OCI-LY1 (cell line): ENCODE measurements around the gene STXBP3.

Experiments used
- EZH2 ChIP-seq: fragments of 200-600 bp; sonication (generic), shearing (Covaris generic); IDR thresholded peaks from 2 replicates; pipeline ENCODE4 v1.8.0; 2017; ENCODE audit warnings: borderline replicate concordance, mixed run types, mild to moderate bottlenecking, antibody characterized with exemption, low read length, moderate library complexity, mixed read lengths
- TF ChIP-seq, protein P1 (sequence below): fragments of 200-600 bp; sonication (generic), shearing (Covaris generic); IDR thresholded peaks from 2 replicates; pipeline ENCODE4 v1.5.1; 2017; ENCODE audit warnings: mild to moderate bottlenecking, antibody characterized with exemption, low read length, moderate library complexity, mixed read lengths

DNA sequence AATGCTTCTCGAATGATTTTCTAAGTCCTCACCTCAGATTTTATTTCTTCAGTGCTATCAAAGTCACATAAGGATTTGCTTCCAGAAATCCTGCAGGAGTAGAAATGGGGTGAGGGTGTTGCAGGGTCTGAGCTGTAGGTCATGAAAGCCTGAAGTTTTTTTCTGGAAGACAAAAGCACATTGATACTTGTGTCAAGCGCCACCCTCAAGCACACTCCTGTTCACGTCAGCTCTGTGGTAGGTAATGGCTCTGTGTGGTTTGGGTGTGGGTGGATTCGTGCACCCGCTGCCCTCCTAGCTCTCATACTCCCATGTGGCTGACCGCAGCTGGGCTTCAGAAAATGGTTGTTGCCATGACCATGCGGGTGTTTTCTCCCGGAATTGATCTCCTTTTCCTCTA, 70.5 kb downstream of the STXBP3 start:
- TF ChIP-seq, protein P1, sequence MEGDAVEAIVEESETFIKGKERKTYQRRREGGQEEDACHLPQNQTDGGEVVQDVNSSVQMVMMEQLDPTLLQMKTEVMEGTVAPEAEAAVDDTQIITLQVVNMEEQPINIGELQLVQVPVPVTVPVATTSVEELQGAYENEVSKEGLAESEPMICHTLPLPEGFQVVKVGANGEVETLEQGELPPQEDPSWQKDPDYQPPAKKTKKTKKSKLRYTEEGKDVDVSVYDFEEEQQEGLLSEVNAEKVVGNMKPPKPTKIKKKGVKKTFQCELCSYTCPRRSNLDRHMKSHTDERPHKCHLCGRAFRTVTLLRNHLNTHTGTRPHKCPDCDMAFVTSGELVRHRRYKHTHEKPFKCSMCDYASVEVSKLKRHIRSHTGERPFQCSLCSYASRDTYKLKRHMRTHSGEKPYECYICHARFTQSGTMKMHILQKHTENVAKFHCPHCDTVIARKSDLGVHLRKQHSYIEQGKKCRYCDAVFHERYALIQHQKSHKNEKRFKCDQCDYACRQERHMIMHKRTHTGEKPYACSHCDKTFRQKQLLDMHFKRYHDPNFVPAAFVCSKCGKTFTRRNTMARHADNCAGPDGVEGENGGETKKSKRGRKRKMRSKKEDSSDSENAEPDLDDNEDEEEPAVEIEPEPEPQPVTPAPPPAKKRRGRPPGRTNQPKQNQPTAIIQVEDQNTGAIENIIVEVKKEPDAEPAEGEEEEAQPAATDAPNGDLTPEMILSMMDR = no peak
- TF ChIP-seq EZH2 = no peak
